Aorta (tissue), 5 donors: ENCODE results near the gene GIPC2. TPM values are rescaled to one million over a fixed set of nuclear protein-coding genes. Genes with fewer than 3 reads are reported as not detected.
"Not testable (repeated sequence)": the region's sequence is repeated elsewhere in the genome, so short reads cannot be mapped to it uniquely, and the experiment has no call there.

ENCODE experiments used
- ATAC-seq: fragments of 200-7000 bp; cut with Tn5 transposase; one replicate; pipeline ENCODE4 v1.9.1; 2022; ENCODE audit warnings: moderate library complexity; ENCODE audit not compliant: low FRiP score
- DNase-seq, 2 donors: peaks; one replicate each; pipeline ENCODE4 v3.0.0-alpha.2; 2020
- H3K27ac ChIP-seq, 2 donors: one replicate each; pipeline ENCODE4 v1.5.1; 2013; ENCODE audit warnings: low read length in 2 of 2, mild to moderate bottlenecking in 2 of 2, moderate library complexity in 2 of 2, control low read depth in 1 of 2, inconsistent platforms in 1 of 2, low read depth in 1 of 2
- H3K27me3 ChIP-seq, 2 donors: one replicate each; pipeline ENCODE4 v1.6.1; 2013; ENCODE audit warnings: control low read depth in 1 of 2, low read length in 1 of 2, mild to moderate bottlenecking in 1 of 2, moderate library complexity in 1 of 2; ENCODE audit not compliant: insufficient read depth in 2 of 2, control insufficient read depth in 1 of 2
- H3K36me3 ChIP-seq, 2 donors: one replicate each; pipeline ENCODE4 v1.6.1; 2013; ENCODE audit warnings: control low read depth in 1 of 2, low read length in 1 of 2, mild to moderate bottlenecking in 1 of 2; ENCODE audit not compliant: insufficient read depth in 2 of 2, control insufficient read depth in 1 of 2
- H3K4me1 ChIP-seq, 2 donors: one replicate each; pipeline ENCODE4 v1.6.1; 2013; ENCODE audit warnings: low read length in 2 of 2, control low read depth in 1 of 2, mild to moderate bottlenecking in 1 of 2, moderate library complexity in 1 of 2; ENCODE audit not compliant: insufficient read depth in 2 of 2, control insufficient read depth in 1 of 2
- H3K4me3 ChIP-seq, 2 donors: one replicate each; pipeline ENCODE4 v1.5.1; 2013; ENCODE audit warnings: low read length in 2 of 2, control low read depth in 1 of 2, mild to moderate bottlenecking in 1 of 2
- H3K9me3 ChIP-seq: one replicate; pipeline ENCODE4 v1.6.1; 2013; ENCODE audit warnings: mild to moderate bottlenecking, low read length; ENCODE audit not compliant: control insufficient read depth
- WGBS, 2 donors: extraction: QIAGEN DNeasy Blood & Tissue Kit; methylation state at CpG; one replicate each; pipeline ENCODE4 v1.1.7; 2013; 5-methylcytosine and 5-hydroxymethylcytosine counted together
- intact Hi-C, 2 donors: fragments of 100-400 bp; cut with DNase I; formaldehyde crosslinking; loops; one replicate each; pipeline versions ENCODE4 v1.14.2 to v1.15.0; 2022
- polyA plus RNA-seq, 2 donors: library from polyadenylated mRNA; stranded (reverse); fragments of 200-250 nt; gene quantifications; one replicate each; pipeline ENCODE4 v1.2.3, GENCODE V29; 2013
- total RNA-seq, 2 donors: library from RNA; stranded (reverse); fragmentation: NEBNext Ultra II Directional; extraction: Animal tissue kit (Norgen Biotek cat#: 25700); gene quantifications; one replicate each; pipeline ENCODE4 v1.2.1, GENCODE V29; 2021
- donor health status: healthy with polysubstance abuse.
- donor health status: Bipolar disorder and iron deficiency.
- donor health status: DM: no; HTN: no; CAD: no.
- donor health status: DM: no; HTN: no; CAD: no.
- donor health status: DM: yes; HTN: yes; CAD: no.

Gene GIPC2
- total and polyA plus RNA-seq, 4 donors = 1.4 to 7.5 (median 5.1) TPM

GRCh38 chr1:78054559-78054958 lies 8.8 kb downstream of the GIPC2 start:
- Histone ChIP-seq H3K4me3 (no peak overlapping the region), H3K9me3 (no peaks in the 10 kb centered on the region), H3K36me3 (no peaks in the 10 kb centered on the region), H3K27ac (no peak overlapping the region), H3K27me3 (no peaks in the 10 kb centered on the region), H3K4me1 (no peaks in the 10 kb centered on the region)
- intact Hi-C loops = no loop called here
- no peak for DNase-seq
- ATAC-seq = no peak

GRCh38 chr1:78054972-78055371 lies 9.2 kb downstream of the GIPC2 start:
- no peaks in the 10 kb centered on the region for H3K9me3 ChIP-seq
- DNase-seq (no peak), ATAC-seq (no peak)
- no peaks in the 10 kb centered on the region for H3K27me3 ChIP-seq
- no peak overlapping the region for H3K27ac ChIP-seq
- no peaks in the 10 kb centered on the region for H3K36me3 ChIP-seq
- intact Hi-C loops = loop anchor here in 1 of 2 donors (5.0 kb wide), 1 partner anchor 48 kb away; no protein-coding TSS in a partner anchor
- no peaks in the 10 kb centered on the region for H3K4me1 ChIP-seq
- no peak overlapping the region for H3K4me3 ChIP-seq
- 50% methylated on average over 2 of the region's 2 CpGs for WGBS, 2 donors

- ATAC-seq (no peak), DNase-seq (no peak)
- no peaks in the 10 kb centered on the region for H3K4me1 ChIP-seq
- H3K9me3 ChIP-seq = no peaks in the 10 kb centered on the region
- H3K4me3 ChIP-seq = no peak overlapping the region
- no peaks in the 10 kb centered on the region for H3K27me3 ChIP-seq
- WGBS, 2 donors = 91 to 93% methylated on average over 3 of the region's 3 CpGs
- intact Hi-C loops = loop anchor here in 1 of 2 donors (5.0 kb wide), 1 partner anchor 48 kb away; no protein-coding TSS in a partner anchor
- no peaks in the 10 kb centered on the region for H3K36me3 ChIP-seq
- no peak overlapping the region for H3K27ac ChIP-seq
These were observed 9.9 kb downstream of the GIPC2 start for GRCh38 chr1:78055565-78056132.

GRCh38 chr1:78058670-78059069 lies 12.9 kb downstream of the GIPC2 start:
- WGBS, 2 donors = 1 to 5% methylated on average over 4 of the region's 4 CpGs
- ATAC-seq (no peak), DNase-seq (no peak)
- Histone ChIP-seq H3K27me3 (no peaks in the 10 kb centered on the region), H3K4me3 (no peak overlapping the region), H3K4me1 (no peaks in the 10 kb centered on the region), H3K27ac (peak overlapping the region; percentile 28 to 64), H3K9me3 (no peaks in the 10 kb centered on the region), H3K36me3 (no peaks in the 10 kb centered on the region)
- intact Hi-C loops = loop anchor here in 1 of 2 donors (5.0 kb wide), 1 partner anchor 51 kb away; no protein-coding TSS in a partner anchor

- Histone ChIP-seq H3K27ac (no peak overlapping the region), H3K9me3 (no peaks in the 10 kb centered on the region), H3K4me1 (no peaks in the 10 kb centered on the region), H3K4me3 (no peak overlapping the region), H3K36me3 (no peaks in the 10 kb centered on the region), H3K27me3 (no peaks in the 10 kb centered on the region)
- intact Hi-C loops = no loop called here
- no peak for DNase-seq
- 96 to 97% methylated on average over 4 of the region's 4 CpGs for WGBS, 2 donors
- ATAC-seq = no peak
These were observed 15.2 kb downstream of the GIPC2 start for GRCh38 chr1:78060857-78061563.

GRCh38 chr1:78061825-78062523 lies 16.2 kb downstream of the GIPC2 start:
- ATAC-seq (no peak), DNase-seq (no peak)
- Histone ChIP-seq H3K9me3 (no peaks in the 10 kb centered on the region), H3K36me3 (no peaks in the 10 kb centered on the region), H3K27ac (no peak overlapping the region), H3K27me3 (no peaks in the 10 kb centered on the region), H3K4me1 (no peaks in the 10 kb centered on the region), H3K4me3 (no peak overlapping the region)
- intact Hi-C loops = no loop called here
- 52 to 62% methylated on average over 2 of the region's 2 CpGs for WGBS, 2 donors

- H3K36me3 ChIP-seq, H3K4me1 ChIP-seq, intact Hi-C loops, H3K4me3 ChIP-seq, DNase-seq, ATAC-seq, H3K27me3 ChIP-seq, H3K9me3 ChIP-seq, H3K27ac ChIP-seq: not testable (repeated sequence)
- 93% methylated on average over 2 of the region's 2 CpGs for WGBS, 2 donors
These were observed 19.1 kb downstream of the GIPC2 start for GRCh38 chr1:78064886-78065285.

- Histone ChIP-seq H3K36me3 (no peaks in the 10 kb centered on the region), H3K27me3 (no peaks in the 10 kb centered on the region), H3K9me3 (no peaks in the 10 kb centered on the region), H3K4me1 (no peaks in the 10 kb centered on the region), H3K27ac (peak overlapping the region in 1 of 2 donors; percentile 39), H3K4me3 (no peak overlapping the region)
- DNase-seq = no peak
- 54% methylated on average over 3 of the region's 3 CpGs for WGBS, 2 donors
- ATAC-seq = no peak
- intact Hi-C loops = no loop called here
These were observed 23.0 kb downstream of the GIPC2 start for GRCh38 chr1:78068681-78069283.
